SU-DHL-6 (cell line): ENCODE results near the gene RCAN2.

Source experiments
- H2AFZ ChIP-seq: fragments of 200-600 bp; sonication (generic); 2 replicates; pipeline ENCODE4 v1.6.1; 2014; ENCODE audit warnings: low read depth, mild to moderate bottlenecking, moderate library complexity, mixed read lengths, antibody characterized with exemption, low read length; ENCODE audit not compliant: severe bottlenecking
- H3F3A ChIP-seq: fragments of 200-600 bp; shearing (Covaris generic); 2 replicates; pipeline ENCODE4 v1.6.0; 2016; ENCODE audit warnings: antibody characterized with exemption, mild to moderate bottlenecking; ENCODE audit not compliant: insufficient read depth
- H3K27ac ChIP-seq: fragments of 200-600 bp; sonication (generic); 2 replicates; pipeline ENCODE4 v1.5.1; 2016; ENCODE audit warnings: low read depth, mild to moderate bottlenecking, low read length, moderate library complexity, mixed read lengths
- H3K27me3 ChIP-seq: fragments of 200-600 bp; sonication (generic), shearing (Covaris generic); 2 replicates; pipeline ENCODE4 v1.6.0; 2014; ENCODE audit warnings: mild to moderate bottlenecking, low read length
- H3K36me3 ChIP-seq: fragments of 200-600 bp; sonication (generic); 2 replicates; pipeline ENCODE4 v1.6.1; 2014; ENCODE audit warnings: mild to moderate bottlenecking, low read length, mixed read lengths
- H3K4me2 ChIP-seq: fragments of 300-600, 200-600 bp; shearing (Covaris generic), sonication (generic); 2 replicates; pipeline ENCODE4 v1.6.0; 2014; ENCODE audit warnings: low read length, low read depth, mild to moderate bottlenecking; ENCODE audit not compliant: poor library complexity, severe bottlenecking
- H3K4me3 ChIP-seq: fragments of 200-600 bp; sonication (generic); 2 replicates; pipeline ENCODE4 v1.5.1; 2014; ENCODE audit warnings: antibody characterized with exemption, low read length, mild to moderate bottlenecking, mixed read lengths; ENCODE audit not compliant: insufficient read depth, poor library complexity, severe bottlenecking
- H3K79me2 ChIP-seq: fragments of 200-600 bp; sonication (generic); 2 replicates; pipeline ENCODE4 v1.6.1; 2014; ENCODE audit warnings: mild to moderate bottlenecking, low read length, moderate library complexity; ENCODE audit not compliant: insufficient read depth
- H3K9ac ChIP-seq: fragments of 200-600 bp; sonication (generic); 2 replicates; pipeline ENCODE4 v1.7.0; 2014; ENCODE audit warnings: mild to moderate bottlenecking, low read length
- H3K9me2 ChIP-seq: fragments of 200-600 bp; sonication (generic); replicated peaks from 2 replicates; pipeline ENCODE4 v1.6.1; 2014; ENCODE audit warnings: low read length; ENCODE audit not compliant: insufficient read depth
- H3K9me3 ChIP-seq: fragments of 200-600 bp; sonication (generic); 2 replicates; pipeline ENCODE4 v1.6.1; 2014; ENCODE audit warnings: low read length, mixed read lengths; ENCODE audit not compliant: insufficient read depth
- H4K20me1 ChIP-seq: fragments of 200-600 bp; sonication (generic); 2 replicates; pipeline ENCODE4 v1.6.1; 2014; ENCODE audit warnings: low read depth, mild to moderate bottlenecking, antibody characterized with exemption, low read length, moderate library complexity, mixed read lengths
- EZH2phosphoT487 ChIP-seq: fragments of 200-600 bp; sonication (generic), shearing (Covaris generic); conservative IDR thresholded peaks from 2 replicates; pipeline ENCODE4 v1.6.1; 2018; ENCODE audit warnings: mild to moderate bottlenecking, antibody characterized with exemption, low read length, moderate library complexity, mixed read lengths
- TF ChIP-seq, protein P1 (sequence below): fragments of 200-600 bp; sonication (generic); IDR thresholded peaks from one replicate; pipeline ENCODE4 v1.5.1; 2017; ENCODE audit warnings: antibody characterized with exemption, mild to moderate bottlenecking, low read length, moderate library complexity; ENCODE audit not compliant: insufficient read depth, poor library complexity, severe bottlenecking

RCAN2 gene

DNA sequence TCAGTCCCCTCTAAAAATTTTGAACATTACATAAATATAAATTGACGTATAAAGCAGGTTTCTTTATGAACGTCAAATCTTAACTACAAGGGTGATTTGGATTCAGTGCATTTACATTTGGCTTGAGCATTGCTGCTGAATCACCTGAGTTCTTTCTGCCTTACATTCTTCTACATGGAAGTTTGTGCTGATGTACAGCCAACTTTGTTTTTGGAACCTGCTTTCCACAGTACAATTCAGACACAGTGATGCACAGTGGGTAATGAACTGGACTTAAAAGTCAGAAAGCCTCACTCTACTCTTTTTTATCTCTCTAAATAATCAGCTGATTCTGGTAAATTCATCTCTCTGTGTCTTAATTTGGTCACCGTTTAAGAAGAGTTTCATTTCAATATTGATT is 47.6 kb downstream of the RCAN2 start:
- H3K27ac ChIP-seq = no peak overlapping the region
- H3K9ac ChIP-seq = no peak overlapping the region
- no peaks in the 10 kb centered on the region; the same call in 1 of the 2 replicates for H3K36me3 ChIP-seq
- no peaks in the 10 kb centered on the region for H3K79me2 ChIP-seq
- H3K27me3 ChIP-seq = no peaks in the 10 kb centered on the region
- H3K9me2 ChIP-seq = no peaks in the 10 kb centered on the region
- no peak overlapping the region for H3K4me2 ChIP-seq
- no peaks in the 10 kb centered on the region for H3F3A ChIP-seq
- no peak for TF ChIP-seq EZH2phosphoT487
- TF ChIP-seq, protein P1, sequence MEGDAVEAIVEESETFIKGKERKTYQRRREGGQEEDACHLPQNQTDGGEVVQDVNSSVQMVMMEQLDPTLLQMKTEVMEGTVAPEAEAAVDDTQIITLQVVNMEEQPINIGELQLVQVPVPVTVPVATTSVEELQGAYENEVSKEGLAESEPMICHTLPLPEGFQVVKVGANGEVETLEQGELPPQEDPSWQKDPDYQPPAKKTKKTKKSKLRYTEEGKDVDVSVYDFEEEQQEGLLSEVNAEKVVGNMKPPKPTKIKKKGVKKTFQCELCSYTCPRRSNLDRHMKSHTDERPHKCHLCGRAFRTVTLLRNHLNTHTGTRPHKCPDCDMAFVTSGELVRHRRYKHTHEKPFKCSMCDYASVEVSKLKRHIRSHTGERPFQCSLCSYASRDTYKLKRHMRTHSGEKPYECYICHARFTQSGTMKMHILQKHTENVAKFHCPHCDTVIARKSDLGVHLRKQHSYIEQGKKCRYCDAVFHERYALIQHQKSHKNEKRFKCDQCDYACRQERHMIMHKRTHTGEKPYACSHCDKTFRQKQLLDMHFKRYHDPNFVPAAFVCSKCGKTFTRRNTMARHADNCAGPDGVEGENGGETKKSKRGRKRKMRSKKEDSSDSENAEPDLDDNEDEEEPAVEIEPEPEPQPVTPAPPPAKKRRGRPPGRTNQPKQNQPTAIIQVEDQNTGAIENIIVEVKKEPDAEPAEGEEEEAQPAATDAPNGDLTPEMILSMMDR = no peak
- H3K4me3 ChIP-seq = no peak overlapping the region
- no peaks in the 10 kb centered on the region for H4K20me1 ChIP-seq
- no peak overlapping the region for H2AFZ ChIP-seq
- H3K9me3 ChIP-seq = peaks cover 3% of the 10 kb centered on the region; the same call in 1 of the 2 replicates

DNA sequence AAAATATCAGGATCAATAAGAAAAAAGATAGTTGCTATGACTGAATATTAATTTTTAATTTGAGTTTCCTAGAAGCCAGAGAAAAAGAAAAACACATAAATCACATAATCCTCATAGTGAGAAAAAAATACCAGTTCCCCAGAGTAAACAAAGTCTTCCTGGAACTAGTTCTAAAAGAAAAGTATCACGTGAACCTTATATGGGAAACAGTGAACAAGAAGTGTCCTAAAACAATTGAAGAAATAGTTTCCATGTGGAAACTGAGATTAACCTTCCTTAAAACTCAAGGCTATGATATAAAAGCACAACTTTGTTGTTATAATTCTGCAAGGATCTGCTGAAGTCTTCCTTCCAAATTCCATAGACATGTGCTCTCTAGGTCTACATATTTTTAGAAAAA is 50.6 kb downstream of the RCAN2 start:
- Histone ChIP-seq H3K27ac (no peak overlapping the region), H3K9me3 (peaks cover 3% of the 10 kb centered on the region; the same call in 1 of the 2 replicates), H3F3A (no peaks in the 10 kb centered on the region), H3K4me2 (no peak overlapping the region), H3K4me3 (no peak overlapping the region), H3K27me3 (no peaks in the 10 kb centered on the region), H3K9ac (no peak overlapping the region), H2AFZ (no peak overlapping the region), H4K20me1 (no peaks in the 10 kb centered on the region), H3K9me2 (no peaks in the 10 kb centered on the region), H3K79me2 (no peaks in the 10 kb centered on the region), H3K36me3 (no peaks in the 10 kb centered on the region; the same call in 1 of the 2 replicates)
- TF ChIP-seq, protein P1 = no peak
- no peak for TF ChIP-seq EZH2phosphoT487

- Histone ChIP-seq H4K20me1 (no peaks in the 10 kb centered on the region), H2AFZ (no peak overlapping the region), H3K4me2 (no peak overlapping the region)
Measured at GRCh38 chr6:46440141-46440540, 51.1 kb downstream of the RCAN2 start.

More at GRCh38 chr6:46440141-46440540, 51.1 kb downstream of the RCAN2 start:
- Histone ChIP-seq H3K9me2 (no peaks in the 10 kb centered on the region), H3K27me3 (no peaks in the 10 kb centered on the region), H3K9me3 (peaks cover under 1% of the 10 kb centered on the region; the same call in 1 of the 2 replicates), H3F3A (no peaks in the 10 kb centered on the region), H3K79me2 (no peaks in the 10 kb centered on the region), H3K27ac (no peak overlapping the region), H3K36me3 (no peaks in the 10 kb centered on the region), H3K4me3 (no peak overlapping the region), H3K9ac (no peak overlapping the region)
- no peak for TF ChIP-seq EZH2phosphoT487
- TF ChIP-seq, protein P1 = no peak
